AG09319 (cell line): Measurements from ENCODE around the gene TBCE.

ENCODE experiments used
- DNase-seq: peaks from one replicate; pipeline ENCODE4 v3.0.0-alpha.2; 2010; ENCODE audit warnings: low read depth; ENCODE audit errors: extremely low read depth
- TF ChIP-seq, protein P1 (sequence below): IDR thresholded peaks from 2 replicates; pipeline ENCODE4 v1.5.1; 2011; ENCODE audit warnings: low read depth, mild to moderate bottlenecking, inconsistent platforms, low read length, moderate library complexity

Gene TBCE

DNA sequence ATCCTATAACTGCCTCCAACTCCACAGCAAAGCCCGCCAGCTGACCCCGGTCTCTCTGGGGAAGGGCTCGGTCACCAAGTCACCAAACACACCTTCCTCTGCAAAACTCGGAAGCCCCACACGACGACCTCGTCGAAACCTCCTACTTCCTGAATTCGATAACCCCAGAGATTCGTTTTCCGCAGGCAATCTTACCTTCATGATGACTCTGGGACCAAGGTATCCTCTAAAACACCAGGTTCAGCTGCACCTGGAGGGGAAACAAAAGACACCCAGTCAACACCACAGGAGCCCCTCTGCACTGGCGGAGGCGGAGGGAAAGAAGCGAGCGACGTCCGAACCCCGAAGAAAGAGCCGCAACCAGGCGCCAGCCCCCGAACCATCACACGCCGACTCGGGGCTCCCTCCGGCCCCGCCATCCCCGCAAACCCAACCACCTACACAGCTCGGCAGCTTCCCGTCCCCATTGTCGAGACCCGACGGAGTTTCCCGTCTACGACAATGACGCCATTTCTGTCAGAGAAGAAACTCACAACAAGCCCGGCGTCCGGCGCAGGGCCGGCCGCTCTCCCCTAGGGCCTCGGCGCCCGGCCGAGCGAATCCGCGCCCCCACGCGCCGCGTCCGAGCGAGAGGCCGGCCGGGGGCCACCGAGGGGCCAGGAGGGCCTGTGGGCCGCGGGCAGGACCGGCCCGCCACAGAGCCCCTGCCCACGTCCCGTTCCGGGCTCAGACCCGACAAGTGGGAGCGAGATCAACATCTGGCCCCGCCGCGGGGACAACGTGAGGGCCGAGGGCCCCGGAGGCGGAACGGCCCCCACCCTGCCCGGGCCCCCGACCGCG, 40.3 kb upstream of the TBCE start:
- TF ChIP-seq, protein P1, sequence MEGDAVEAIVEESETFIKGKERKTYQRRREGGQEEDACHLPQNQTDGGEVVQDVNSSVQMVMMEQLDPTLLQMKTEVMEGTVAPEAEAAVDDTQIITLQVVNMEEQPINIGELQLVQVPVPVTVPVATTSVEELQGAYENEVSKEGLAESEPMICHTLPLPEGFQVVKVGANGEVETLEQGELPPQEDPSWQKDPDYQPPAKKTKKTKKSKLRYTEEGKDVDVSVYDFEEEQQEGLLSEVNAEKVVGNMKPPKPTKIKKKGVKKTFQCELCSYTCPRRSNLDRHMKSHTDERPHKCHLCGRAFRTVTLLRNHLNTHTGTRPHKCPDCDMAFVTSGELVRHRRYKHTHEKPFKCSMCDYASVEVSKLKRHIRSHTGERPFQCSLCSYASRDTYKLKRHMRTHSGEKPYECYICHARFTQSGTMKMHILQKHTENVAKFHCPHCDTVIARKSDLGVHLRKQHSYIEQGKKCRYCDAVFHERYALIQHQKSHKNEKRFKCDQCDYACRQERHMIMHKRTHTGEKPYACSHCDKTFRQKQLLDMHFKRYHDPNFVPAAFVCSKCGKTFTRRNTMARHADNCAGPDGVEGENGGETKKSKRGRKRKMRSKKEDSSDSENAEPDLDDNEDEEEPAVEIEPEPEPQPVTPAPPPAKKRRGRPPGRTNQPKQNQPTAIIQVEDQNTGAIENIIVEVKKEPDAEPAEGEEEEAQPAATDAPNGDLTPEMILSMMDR = no peak
- no peak for DNase-seq

DNA sequence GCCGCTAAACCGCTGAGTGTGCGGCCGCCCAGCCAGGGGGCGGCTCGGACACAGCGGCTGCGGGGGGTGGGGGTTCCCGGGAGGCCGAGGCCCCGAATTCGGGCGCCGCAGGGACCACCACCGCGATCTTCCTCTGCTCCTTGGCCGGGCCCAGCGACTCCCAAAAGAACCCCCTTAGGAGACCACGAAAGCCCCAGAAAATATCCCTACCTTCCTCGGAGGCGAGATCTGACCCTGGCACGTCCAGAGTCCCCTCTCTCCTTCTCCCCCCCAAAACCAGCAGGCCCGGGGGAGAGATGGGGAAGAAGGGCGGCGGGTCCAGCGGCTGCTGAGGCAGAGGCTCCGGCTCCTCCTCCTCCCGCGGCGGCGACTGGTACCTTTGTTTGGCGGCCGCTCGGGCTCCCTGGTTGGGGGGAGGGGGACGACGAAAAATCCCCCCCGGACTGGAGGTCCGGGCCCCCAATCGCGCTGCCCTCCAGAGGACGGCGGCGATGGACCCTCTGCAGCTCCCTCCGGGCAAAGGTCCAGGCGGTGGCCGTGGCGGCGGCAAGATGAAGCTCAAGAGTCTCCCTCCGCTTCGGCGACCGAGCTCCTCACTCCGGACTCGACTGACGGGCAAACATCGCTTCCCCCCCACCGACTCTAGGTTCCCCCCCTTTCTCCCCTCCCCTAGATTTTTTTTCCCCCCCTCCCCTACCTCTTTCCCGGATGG, 39.5 kb upstream of the TBCE start, which contains the start of gene ARID4B:
Gene ARID4B, minus strand, starts transcription at position 621 of the 712 bp plus-strand sequence. CDS start 1,260 bp downstream, outside the sequence.
- TF ChIP-seq, protein P1 = no peak
- no peak for DNase-seq

DNA sequence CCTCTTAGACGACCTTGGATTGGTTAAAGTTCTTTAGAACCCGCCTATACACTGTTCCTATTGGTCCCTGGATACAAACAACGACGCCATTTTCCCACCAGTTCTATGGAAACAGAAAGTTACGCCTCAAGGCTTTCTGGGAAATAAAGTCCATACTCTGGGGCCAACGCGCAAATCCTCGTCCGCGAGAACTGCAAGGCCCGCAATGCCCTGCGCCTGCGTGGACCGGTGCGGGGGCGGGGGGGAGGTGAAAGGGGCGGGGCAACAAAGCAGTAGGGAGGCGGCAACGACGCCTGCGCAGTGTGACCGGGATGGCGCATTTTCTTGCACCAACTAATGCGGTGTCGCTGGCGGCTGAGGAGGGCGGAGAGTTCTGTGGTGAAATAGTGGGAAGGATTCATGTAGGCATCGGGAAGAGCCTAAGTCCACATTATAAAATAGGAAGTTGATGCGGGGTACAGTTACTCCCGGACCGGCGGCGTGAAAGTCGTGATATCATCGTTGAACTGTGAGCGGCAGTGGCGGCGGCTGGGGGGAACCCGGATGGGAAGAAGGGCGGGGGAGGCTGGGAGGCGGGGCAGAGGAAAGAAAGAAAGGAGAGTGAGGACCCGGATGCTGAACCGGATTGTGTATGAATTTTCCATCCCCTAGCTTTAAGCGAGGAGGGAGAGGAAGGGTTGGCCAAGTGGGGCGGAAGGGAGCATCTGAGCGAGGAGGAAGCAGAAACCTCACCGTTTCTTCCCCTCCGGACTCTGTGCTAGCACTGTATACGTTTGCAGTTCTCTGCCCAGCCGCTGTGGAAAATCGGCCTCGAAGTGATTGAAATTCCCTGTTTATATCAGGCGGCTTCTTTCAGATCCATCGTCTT, 38.7 kb upstream of the TBCE start, which contains the start of gene GGPS1:
Gene GGPS1, plus strand, starts transcription at position 300 of the 868 bp plus-strand sequence. CDS start 6,695 bp downstream, outside the sequence.
- DNase-seq = peak; percentile 99

DNA sequence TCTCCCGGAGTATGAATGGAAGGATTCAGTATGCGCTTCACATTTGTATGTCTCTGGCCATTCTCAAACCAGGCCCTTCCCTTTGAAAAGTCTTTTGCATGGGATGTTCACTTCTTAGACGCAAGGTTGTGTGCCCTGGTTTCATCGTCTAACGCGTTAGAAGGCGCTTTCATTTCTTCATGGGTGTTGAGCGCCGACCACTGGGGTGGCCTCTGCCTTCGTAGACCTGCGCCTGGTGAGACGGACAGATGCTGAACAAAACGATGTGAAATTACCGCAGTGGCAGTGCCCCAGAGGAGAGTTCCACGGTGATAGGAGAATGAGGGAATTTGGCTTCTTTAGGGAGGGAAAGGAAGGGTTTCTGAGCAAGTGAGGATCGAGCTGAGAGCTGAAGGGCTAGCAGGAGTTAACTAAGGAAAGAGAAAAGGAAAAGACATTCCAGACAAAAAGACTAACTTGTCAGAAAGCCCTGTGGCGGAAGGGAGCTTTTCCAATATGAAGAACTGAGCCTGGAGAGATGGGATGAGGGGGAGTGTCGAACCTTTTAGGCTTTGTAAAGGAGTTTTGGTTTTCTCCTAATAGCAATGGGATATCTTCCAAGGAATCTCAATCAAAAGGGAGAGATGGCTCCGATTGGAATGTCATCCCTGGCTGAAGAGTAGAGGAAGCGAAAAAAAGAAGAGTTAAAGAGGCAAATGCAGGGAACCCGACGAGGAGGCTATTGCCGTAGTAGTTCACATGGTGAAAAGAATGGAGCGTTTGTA, 37.9 kb upstream of the TBCE start:
- TF ChIP-seq, protein P1 = peak; percentile 10
- DNase-seq = no peak

More for the DNA sequence above, 38.7 kb upstream of the TBCE start, which contains the start of gene GGPS1:
- TF ChIP-seq, protein P1 = no peak; the same call in 1 of the 2 replicates

DNA sequence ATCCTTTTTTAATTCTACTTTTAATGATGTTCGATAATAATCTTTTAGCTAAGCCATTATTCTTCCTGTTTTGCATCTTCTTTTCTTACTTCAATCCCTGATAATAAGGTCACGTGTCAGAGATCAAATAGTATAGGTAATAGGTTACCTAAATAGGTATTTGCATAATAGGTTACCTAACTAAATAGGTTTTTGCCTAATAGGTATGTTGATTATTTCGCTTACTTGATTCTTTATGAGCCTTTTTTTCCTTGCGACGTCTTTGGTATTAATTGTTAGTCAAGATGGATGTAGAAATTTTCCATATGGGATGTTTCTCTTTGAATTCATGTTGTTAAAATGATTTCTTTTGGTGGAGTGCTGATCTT, 36.3 kb upstream of the TBCE start:
- DNase-seq = no peak
- TF ChIP-seq, protein P1 = no peak

DNA sequence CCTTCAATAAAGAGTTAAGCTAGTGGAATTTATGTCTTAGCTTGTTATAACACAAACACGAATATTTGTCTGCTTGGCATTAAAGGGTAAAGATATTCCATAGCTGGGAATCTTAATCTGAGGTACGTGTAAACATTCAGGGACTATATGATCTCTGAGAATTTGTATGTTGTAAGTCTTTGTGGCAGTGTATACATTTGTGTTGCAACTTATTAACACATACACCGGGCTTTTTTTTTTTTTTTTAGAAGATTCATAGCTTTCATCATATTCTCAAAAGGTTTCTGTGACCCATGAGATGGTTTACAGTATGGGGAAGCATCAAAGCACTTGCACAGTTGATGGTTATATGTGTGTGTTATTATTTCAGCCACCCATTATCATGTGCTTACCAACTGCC, 35.8 kb upstream of the TBCE start:
- DNase-seq = no peak

More for the DNA sequence above, 35.8 kb upstream of the TBCE start:
- TF ChIP-seq, protein P1 = no peak
